ENCODE measurements around the gene DROSHA. TPM values are rescaled to one million over a fixed set of nuclear protein-coding genes. Genes with fewer than 3 reads are reported as not detected.
A peak's percentile ranks its signal among the peaks of the same experiment; 100 is the strongest.

DROSHA gene
- total RNA-seq, 6 experiments from 2014 or later: 67.5 to 77.0 (median 69.6) TPM

DNA sequence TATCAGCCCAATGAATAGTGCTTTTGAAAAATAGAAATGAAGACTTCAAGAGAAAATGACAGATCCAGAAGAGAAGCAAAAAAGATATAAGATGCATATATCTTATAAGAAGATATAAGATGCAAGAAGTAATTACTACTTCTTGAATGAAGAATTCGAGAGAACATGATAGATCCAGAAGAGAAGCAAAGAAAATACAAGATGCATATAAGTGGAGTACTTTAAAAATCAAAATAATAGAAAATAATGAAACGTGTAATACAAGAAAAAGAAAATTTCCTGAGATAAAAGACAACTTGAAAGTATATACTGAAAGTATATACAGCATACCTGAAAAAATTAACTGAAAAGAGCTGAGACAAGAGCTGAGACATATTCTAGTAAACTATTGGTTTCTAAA is 76.7 kb downstream of the DROSHA start:
- Mint-ChIP-seq H3K27ac (no peak overlapping the region), H3K36me3 (ENCODE audit: low read depth) (peaks cover 65% of the 10 kb centered on the region), H3K9me3 (peaks cover 25% of the 10 kb centered on the region), H3K4me1 (ENCODE audit: low read depth) (peaks cover 34% of the 10 kb centered on the region), H3K4me3 (no peak overlapping the region), H3K27me3 (ENCODE audit: insufficient read depth) (peaks cover 1% of the 10 kb centered on the region; the same call in 1 of the 2 replicates)
- TF ChIP-seq, protein P1, sequence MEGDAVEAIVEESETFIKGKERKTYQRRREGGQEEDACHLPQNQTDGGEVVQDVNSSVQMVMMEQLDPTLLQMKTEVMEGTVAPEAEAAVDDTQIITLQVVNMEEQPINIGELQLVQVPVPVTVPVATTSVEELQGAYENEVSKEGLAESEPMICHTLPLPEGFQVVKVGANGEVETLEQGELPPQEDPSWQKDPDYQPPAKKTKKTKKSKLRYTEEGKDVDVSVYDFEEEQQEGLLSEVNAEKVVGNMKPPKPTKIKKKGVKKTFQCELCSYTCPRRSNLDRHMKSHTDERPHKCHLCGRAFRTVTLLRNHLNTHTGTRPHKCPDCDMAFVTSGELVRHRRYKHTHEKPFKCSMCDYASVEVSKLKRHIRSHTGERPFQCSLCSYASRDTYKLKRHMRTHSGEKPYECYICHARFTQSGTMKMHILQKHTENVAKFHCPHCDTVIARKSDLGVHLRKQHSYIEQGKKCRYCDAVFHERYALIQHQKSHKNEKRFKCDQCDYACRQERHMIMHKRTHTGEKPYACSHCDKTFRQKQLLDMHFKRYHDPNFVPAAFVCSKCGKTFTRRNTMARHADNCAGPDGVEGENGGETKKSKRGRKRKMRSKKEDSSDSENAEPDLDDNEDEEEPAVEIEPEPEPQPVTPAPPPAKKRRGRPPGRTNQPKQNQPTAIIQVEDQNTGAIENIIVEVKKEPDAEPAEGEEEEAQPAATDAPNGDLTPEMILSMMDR (IDR thresholded peaks at IDR 0.05): no peak
- DNase-seq: no peak

DNA sequence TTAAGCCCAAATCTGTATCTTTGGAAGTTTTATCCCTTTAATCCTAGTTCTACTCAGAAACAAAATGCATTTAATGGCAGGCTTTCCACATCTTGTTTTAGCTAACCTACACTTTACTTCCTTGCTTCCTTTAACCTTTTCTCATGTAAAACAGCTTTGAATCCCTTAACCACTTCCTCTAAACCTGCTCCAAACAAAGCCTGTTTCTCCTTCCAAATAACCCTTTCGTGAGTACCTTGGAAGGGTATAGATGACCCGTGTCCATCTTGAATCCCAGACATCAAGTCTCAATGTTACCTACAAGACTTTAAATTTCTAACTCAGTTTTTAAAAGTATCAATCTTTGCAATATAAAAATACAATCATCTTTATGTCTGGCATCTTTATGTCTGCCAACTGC is 78.4 kb downstream of the DROSHA start:
- no peak overlapping the region for H3K27ac Mint-ChIP-seq
- no peak overlapping the region for H3K4me3 Mint-ChIP-seq
- peaks cover 1% of the 10 kb centered on the region; the same call in 1 of the 2 replicates for H3K27me3 Mint-ChIP-seq (ENCODE audit: insufficient read depth)
- DNase-seq: no peak
- peaks cover 39% of the 10 kb centered on the region for H3K4me1 Mint-ChIP-seq (ENCODE audit: low read depth)
- TF ChIP-seq, protein P1 (IDR thresholded peaks at IDR 0.05): no peak
- H3K36me3 Mint-ChIP-seq (ENCODE audit: low read depth): peaks cover 67% of the 10 kb centered on the region
- peaks cover 25% of the 10 kb centered on the region for H3K9me3 Mint-ChIP-seq

DNA sequence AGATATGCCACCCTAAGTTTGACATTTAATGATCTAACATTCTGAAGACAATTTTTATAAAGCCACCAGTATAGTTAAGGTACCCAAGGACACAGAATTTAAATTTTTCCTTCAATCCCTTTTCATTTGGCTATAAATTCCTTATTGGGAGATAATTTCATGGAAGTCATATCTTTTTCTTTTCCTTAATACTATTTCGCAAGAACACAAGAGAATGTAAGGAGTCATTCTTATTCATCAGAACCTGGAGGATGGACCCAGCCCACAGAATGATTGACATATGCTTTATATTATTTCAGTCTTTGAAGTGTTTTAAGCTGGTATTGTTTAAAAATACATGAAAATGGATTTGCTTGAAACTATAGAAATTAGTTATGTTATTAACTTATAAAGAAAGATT is 79.6 kb downstream of the DROSHA start:
- H3K36me3 Mint-ChIP-seq (ENCODE audit: low read depth): peaks cover 72% of the 10 kb centered on the region
- no peak for DNase-seq
- H3K4me1 Mint-ChIP-seq (ENCODE audit: low read depth): peaks cover 46% of the 10 kb centered on the region
- peaks cover 1% of the 10 kb centered on the region; the same call in 1 of the 2 replicates for H3K27me3 Mint-ChIP-seq (ENCODE audit: insufficient read depth)
- H3K4me3 Mint-ChIP-seq: no peak overlapping the region
- H3K9me3 Mint-ChIP-seq: peaks cover 25% of the 10 kb centered on the region
- TF ChIP-seq, protein P1 (IDR thresholded peaks at IDR 0.05): no peak
- H3K27ac Mint-ChIP-seq: no peak overlapping the region

GRCh38 chr5:31449962-31450361 is 81.9 kb downstream of the DROSHA start:
- no peak for DNase-seq
- Mint-ChIP-seq H3K9me3 (peaks cover 11% of the 10 kb centered on the region), H3K27me3 (ENCODE audit: insufficient read depth) (peaks cover 1% of the 10 kb centered on the region; the same call in 1 of the 2 replicates), H3K36me3 (ENCODE audit: low read depth) (peaks cover 68% of the 10 kb centered on the region), H3K4me1 (ENCODE audit: low read depth) (peaks cover 46% of the 10 kb centered on the region), H3K4me3 (no peak overlapping the region), H3K27ac (peak overlapping the region; percentile 7; the same call in 1 of the 2 replicates)
- TF ChIP-seq, protein P1 (IDR thresholded peaks at IDR 0.05): no peak

DNA sequence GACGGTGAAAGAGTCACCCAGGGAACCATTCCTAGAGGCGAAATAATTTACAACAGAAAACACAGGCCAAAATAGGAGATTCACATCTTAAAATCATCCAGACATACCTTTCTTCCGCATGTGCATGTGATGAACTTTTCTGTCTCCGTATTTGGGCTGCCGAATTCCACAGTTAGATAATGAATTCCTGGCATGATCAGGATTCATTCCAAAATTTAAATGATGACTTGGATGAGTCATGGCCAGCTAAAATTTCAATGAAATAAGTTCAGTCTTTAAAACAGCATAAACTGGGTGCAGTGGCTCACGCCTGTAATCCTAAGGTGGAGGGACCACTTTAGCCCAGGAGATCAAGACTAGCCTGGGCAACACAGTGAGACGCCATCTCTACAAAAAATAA is 82.7 kb downstream of the DROSHA start:
- H3K4me1 Mint-ChIP-seq (ENCODE audit: low read depth): peaks cover 44% of the 10 kb centered on the region
- TF ChIP-seq, protein P1 (IDR thresholded peaks at IDR 0.05): no peak
- peaks cover 65% of the 10 kb centered on the region for H3K36me3 Mint-ChIP-seq (ENCODE audit: low read depth)
- peak; percentile 53 for DNase-seq
- peaks cover 7% of the 10 kb centered on the region for H3K9me3 Mint-ChIP-seq
- H3K27ac Mint-ChIP-seq: peak overlapping the region; percentile 7; the same call in 1 of the 2 replicates
- H3K4me3 Mint-ChIP-seq: peak overlapping the region; percentile 20; the same call in 1 of the 2 replicates
- H3K27me3 Mint-ChIP-seq (ENCODE audit: insufficient read depth): peaks cover 1% of the 10 kb centered on the region; the same call in 1 of the 2 replicates
